ENCODE measurements around the gene DDC.

The DDC gene

GRCh38 chr7:50456371-50457123 lies 108.7 kb downstream of the DDC start:
- Histone ChIP-seq H3K27me3 (ENCODE audit: low read length) (no peaks in the 10 kb centered on the region), H3K27ac (ENCODE audit: low read depth, low read length) (no peak overlapping the region), H3K9me2 (replicated peaks; ENCODE audit: insufficient read depth, low read length) (no peaks in the 10 kb centered on the region), H3K36me3 (ENCODE audit: low read length) (no peaks in the 10 kb centered on the region), H4K20me1 (ENCODE audit: low read depth, low read length) (no peaks in the 10 kb centered on the region), H3K79me2 (ENCODE audit: insufficient read depth, low read length) (no peaks in the 10 kb centered on the region), H3K9me3 (ENCODE audit: insufficient read depth, low read length) (no peaks in the 10 kb centered on the region), H3K4me2 (ENCODE audit: low read depth, low read length, poor library complexity, severe bottlenecking) (no peak overlapping the region), H2AFZ (ENCODE audit: low read depth, low read length, severe bottlenecking) (no peak overlapping the region), H3F3A (ENCODE audit: insufficient read depth) (peaks cover 2% of the 10 kb centered on the region; the same call in 1 of the 2 replicates), H3K9ac (ENCODE audit: low read length) (no peak overlapping the region), H3K4me3 (ENCODE audit: insufficient read depth, low read length, poor library complexity, severe bottlenecking) (no peak overlapping the region)
- TF ChIP-seq EZH2phosphoT487 (conservative IDR thresholded peaks at IDR 0.05; ENCODE audit: low read length): no peak
- TF ChIP-seq, protein P1, sequence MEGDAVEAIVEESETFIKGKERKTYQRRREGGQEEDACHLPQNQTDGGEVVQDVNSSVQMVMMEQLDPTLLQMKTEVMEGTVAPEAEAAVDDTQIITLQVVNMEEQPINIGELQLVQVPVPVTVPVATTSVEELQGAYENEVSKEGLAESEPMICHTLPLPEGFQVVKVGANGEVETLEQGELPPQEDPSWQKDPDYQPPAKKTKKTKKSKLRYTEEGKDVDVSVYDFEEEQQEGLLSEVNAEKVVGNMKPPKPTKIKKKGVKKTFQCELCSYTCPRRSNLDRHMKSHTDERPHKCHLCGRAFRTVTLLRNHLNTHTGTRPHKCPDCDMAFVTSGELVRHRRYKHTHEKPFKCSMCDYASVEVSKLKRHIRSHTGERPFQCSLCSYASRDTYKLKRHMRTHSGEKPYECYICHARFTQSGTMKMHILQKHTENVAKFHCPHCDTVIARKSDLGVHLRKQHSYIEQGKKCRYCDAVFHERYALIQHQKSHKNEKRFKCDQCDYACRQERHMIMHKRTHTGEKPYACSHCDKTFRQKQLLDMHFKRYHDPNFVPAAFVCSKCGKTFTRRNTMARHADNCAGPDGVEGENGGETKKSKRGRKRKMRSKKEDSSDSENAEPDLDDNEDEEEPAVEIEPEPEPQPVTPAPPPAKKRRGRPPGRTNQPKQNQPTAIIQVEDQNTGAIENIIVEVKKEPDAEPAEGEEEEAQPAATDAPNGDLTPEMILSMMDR (IDR thresholded peaks at IDR 0.05; ENCODE audit: insufficient read depth, low read length, poor library complexity, severe bottlenecking): no peak

DNA sequence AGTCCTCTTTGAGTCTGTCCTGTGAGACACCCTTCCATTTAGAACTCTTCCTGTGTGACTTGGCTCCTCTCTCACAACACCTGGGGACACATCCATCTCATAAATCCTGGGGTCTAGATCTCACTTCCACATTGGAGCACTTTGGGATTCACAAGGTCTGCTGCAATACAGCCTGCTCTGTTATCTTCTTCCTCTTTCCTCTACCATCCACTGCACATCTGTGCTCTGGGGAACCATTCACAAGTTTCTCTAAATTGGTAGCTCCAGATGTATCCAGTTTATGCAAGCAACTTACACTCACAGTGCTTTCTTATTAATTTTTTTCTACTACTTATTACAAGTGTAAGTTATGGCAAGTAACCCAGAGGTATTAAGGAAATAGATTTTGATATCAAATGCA lies 109.5 kb downstream of the DDC start:
- Histone ChIP-seq H3K9me3 (ENCODE audit: insufficient read depth, low read length) (no peaks in the 10 kb centered on the region), H3K79me2 (ENCODE audit: insufficient read depth, low read length) (peaks cover under 1% of the 10 kb centered on the region; the same call in 1 of the 2 replicates), H3K4me2 (ENCODE audit: low read depth, low read length, poor library complexity, severe bottlenecking) (no peak overlapping the region), H3K27ac (ENCODE audit: low read depth, low read length) (no peak overlapping the region), H3K4me3 (ENCODE audit: insufficient read depth, low read length, poor library complexity, severe bottlenecking) (no peak overlapping the region), H4K20me1 (ENCODE audit: low read depth, low read length) (no peaks in the 10 kb centered on the region), H2AFZ (ENCODE audit: low read depth, low read length, severe bottlenecking) (no peak overlapping the region), H3F3A (ENCODE audit: insufficient read depth) (peaks cover 6% of the 10 kb centered on the region; the same call in 1 of the 2 replicates), H3K27me3 (ENCODE audit: low read length) (no peaks in the 10 kb centered on the region), H3K9me2 (replicated peaks; ENCODE audit: insufficient read depth, low read length) (no peaks in the 10 kb centered on the region), H3K36me3 (ENCODE audit: low read length) (no peaks in the 10 kb centered on the region), H3K9ac (ENCODE audit: low read length) (no peak overlapping the region)
- TF ChIP-seq, protein P1 (IDR thresholded peaks at IDR 0.05; ENCODE audit: insufficient read depth, low read length, poor library complexity, severe bottlenecking): no peak
- TF ChIP-seq EZH2phosphoT487 (conservative IDR thresholded peaks at IDR 0.05; ENCODE audit: low read length): no peak

DNA sequence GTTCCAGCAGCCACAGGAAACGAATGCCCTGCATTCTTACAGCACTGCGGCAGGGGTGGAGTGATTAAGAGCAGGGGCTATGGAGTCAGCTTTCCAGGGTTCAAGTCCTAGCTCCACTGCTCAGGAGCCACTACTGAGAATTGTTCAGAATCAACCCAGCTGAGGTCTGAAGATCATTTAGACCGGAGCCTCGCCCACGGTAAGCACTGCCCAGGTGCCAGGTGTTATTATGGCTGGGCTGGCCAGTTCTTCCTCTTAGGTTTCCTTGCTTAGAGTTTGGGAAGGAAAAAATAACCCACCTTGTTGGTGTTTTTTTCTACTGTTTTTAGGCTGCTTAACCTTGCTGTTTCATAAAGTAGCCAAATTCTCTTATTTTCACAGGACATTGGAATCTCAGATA lies 110.2 kb downstream of the DDC start:
- H3K27ac ChIP-seq (ENCODE audit: low read depth, low read length): no peak overlapping the region

More for the DNA sequence above, 110.2 kb downstream of the DDC start:
- TF ChIP-seq, protein P1 (IDR thresholded peaks at IDR 0.05; ENCODE audit: insufficient read depth, low read length, poor library complexity, severe bottlenecking): no peak
- TF ChIP-seq EZH2phosphoT487 (conservative IDR thresholded peaks at IDR 0.05; ENCODE audit: low read length): no peak
- H3K36me3 ChIP-seq (ENCODE audit: low read length): no peaks in the 10 kb centered on the region
- H4K20me1 ChIP-seq (ENCODE audit: low read depth, low read length): no peaks in the 10 kb centered on the region
- no peaks in the 10 kb centered on the region for H3K9me3 ChIP-seq (ENCODE audit: insufficient read depth, low read length)
- no peaks in the 10 kb centered on the region for H3K27me3 ChIP-seq (ENCODE audit: low read length)
- no peaks in the 10 kb centered on the region for H3K9me2 ChIP-seq (replicated peaks; ENCODE audit: insufficient read depth, low read length)
- no peak overlapping the region for H3K4me3 ChIP-seq (ENCODE audit: insufficient read depth, low read length, poor library complexity, severe bottlenecking)
- H3F3A ChIP-seq (ENCODE audit: insufficient read depth): peaks cover 6% of the 10 kb centered on the region; the same call in 1 of the 2 replicates
- H3K79me2 ChIP-seq (ENCODE audit: insufficient read depth, low read length): peaks cover 6% of the 10 kb centered on the region
- H3K9ac ChIP-seq (ENCODE audit: low read length): no peak overlapping the region
- no peak overlapping the region for H2AFZ ChIP-seq (ENCODE audit: low read depth, low read length, severe bottlenecking)
- H3K4me2 ChIP-seq (ENCODE audit: low read depth, low read length, poor library complexity, severe bottlenecking): no peak overlapping the region
